ENCODE data around the gene ARL8A.
A peak's percentile ranks its signal among the peaks of the same experiment; 100 is the strongest.

DNA sequence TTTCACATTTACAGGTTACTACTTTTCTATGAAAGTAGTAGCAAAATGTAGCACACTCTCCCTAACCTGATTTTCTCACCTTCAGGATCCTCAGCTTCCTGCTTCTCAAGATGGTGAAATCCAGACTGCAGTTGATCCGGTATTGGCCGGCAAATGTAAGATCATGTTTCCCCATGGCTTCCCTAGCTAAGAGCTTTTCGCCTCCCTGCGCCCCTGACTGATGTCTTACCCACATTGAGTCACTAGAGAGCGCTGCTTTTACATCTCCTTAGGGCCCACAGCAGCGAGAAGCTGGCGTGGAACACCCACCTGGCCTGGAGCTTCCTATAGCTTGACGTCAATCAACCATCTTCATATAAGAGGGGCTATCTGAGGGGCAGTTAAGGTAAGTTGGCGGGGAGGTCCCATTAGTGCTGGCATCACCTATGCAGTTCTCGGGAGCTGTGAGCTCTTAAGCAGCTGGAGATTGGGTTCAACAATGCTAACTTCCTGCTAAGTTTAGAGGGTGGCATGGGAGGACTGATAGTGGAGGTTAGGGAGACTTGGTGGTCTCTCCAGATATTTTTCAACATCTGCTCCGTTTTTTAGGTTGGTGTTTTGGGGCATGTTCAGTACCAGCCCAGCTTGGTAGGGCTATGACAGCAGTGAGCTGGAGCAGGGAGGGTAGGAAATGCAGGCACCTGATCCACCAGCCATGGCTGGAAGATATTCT, 10.4 kb upstream of the ARL8A start:
- TF ChIP-seq, protein P1, sequence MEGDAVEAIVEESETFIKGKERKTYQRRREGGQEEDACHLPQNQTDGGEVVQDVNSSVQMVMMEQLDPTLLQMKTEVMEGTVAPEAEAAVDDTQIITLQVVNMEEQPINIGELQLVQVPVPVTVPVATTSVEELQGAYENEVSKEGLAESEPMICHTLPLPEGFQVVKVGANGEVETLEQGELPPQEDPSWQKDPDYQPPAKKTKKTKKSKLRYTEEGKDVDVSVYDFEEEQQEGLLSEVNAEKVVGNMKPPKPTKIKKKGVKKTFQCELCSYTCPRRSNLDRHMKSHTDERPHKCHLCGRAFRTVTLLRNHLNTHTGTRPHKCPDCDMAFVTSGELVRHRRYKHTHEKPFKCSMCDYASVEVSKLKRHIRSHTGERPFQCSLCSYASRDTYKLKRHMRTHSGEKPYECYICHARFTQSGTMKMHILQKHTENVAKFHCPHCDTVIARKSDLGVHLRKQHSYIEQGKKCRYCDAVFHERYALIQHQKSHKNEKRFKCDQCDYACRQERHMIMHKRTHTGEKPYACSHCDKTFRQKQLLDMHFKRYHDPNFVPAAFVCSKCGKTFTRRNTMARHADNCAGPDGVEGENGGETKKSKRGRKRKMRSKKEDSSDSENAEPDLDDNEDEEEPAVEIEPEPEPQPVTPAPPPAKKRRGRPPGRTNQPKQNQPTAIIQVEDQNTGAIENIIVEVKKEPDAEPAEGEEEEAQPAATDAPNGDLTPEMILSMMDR (IDR thresholded peaks at IDR 0.05): peak; percentile 44
- TF ChIP-seq, protein P2, sequence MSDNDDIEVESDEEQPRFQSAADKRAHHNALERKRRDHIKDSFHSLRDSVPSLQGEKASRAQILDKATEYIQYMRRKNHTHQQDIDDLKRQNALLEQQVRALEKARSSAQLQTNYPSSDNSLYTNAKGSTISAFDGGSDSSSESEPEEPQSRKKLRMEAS (IDR thresholded peaks at IDR 0.05): no peak
- TF ChIP-seq RAD21 (conservative IDR thresholded peaks at IDR 0.05 in 1 of 2, IDR thresholded peaks at IDR 0.05 in 1 of 2) (peak in 1 of 2 experiments; percentile 41; a peak in 2 of 5 replicates), GATA3 (IDR thresholded peaks at IDR 0.05; ENCODE audit: borderline replicate concordance) (no peak), POLR2A (IDR thresholded peaks at IDR 0.05; ENCODE audit: low read length) (no peak)
- TF ChIP-seq, protein P3, sequence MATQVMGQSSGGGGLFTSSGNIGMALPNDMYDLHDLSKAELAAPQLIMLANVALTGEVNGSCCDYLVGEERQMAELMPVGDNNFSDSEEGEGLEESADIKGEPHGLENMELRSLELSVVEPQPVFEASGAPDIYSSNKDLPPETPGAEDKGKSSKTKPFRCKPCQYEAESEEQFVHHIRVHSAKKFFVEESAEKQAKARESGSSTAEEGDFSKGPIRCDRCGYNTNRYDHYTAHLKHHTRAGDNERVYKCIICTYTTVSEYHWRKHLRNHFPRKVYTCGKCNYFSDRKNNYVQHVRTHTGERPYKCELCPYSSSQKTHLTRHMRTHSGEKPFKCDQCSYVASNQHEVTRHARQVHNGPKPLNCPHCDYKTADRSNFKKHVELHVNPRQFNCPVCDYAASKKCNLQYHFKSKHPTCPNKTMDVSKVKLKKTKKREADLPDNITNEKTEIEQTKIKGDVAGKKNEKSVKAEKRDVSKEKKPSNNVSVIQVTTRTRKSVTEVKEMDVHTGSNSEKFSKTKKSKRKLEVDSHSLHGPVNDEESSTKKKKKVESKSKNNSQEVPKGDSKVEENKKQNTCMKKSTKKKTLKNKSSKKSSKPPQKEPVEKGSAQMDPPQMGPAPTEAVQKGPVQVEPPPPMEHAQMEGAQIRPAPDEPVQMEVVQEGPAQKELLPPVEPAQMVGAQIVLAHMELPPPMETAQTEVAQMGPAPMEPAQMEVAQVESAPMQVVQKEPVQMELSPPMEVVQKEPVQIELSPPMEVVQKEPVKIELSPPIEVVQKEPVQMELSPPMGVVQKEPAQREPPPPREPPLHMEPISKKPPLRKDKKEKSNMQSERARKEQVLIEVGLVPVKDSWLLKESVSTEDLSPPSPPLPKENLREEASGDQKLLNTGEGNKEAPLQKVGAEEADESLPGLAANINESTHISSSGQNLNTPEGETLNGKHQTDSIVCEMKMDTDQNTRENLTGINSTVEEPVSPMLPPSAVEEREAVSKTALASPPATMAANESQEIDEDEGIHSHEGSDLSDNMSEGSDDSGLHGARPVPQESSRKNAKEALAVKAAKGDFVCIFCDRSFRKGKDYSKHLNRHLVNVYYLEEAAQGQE (IDR thresholded peaks at IDR 0.05): no peak

Measured in A549 (cell line).